Gastroesophageal sphincter (tissue), 3 donors: ENCODE measurements around the gene STK33.

Experiments
- EP300 ChIP-seq: sonication (generic); formaldehyde crosslinking; IDR thresholded peaks from one replicate; pipeline ENCODE4 v1.6.1; 2017; ENCODE audit warnings: antibody characterized with exemption, mild to moderate bottlenecking
- POLR2A ChIP-seq, 2 donors: fragments of 450-650 bp; IDR thresholded peaks; one replicate each; pipeline ENCODE4 v1.6.1; 2017; ENCODE audit warnings: antibody characterized with exemption in 2 of 2, mild to moderate bottlenecking in 2 of 2, moderate library complexity in 1 of 2
- POLR2AphosphoS5 ChIP-seq: sonication (generic); formaldehyde crosslinking; IDR thresholded peaks from one replicate; pipeline ENCODE4 v1.6.1; 2017; ENCODE audit warnings: antibody characterized with exemption
- TF ChIP-seq, protein P1 (sequence below), 4 experiments: fragments of 200-600 bp in 2 of 4; fragments of 450-650 bp in 2 of 4; sonication (generic) in 1 of 4; IDR thresholded peaks; one replicate each; pipeline ENCODE4 v1.5.1; 2017 to 2019; ENCODE audit warnings: antibody characterized with exemption in 4 of 4, mild to moderate bottlenecking in 2 of 4, moderate library complexity in 2 of 4

DNA sequence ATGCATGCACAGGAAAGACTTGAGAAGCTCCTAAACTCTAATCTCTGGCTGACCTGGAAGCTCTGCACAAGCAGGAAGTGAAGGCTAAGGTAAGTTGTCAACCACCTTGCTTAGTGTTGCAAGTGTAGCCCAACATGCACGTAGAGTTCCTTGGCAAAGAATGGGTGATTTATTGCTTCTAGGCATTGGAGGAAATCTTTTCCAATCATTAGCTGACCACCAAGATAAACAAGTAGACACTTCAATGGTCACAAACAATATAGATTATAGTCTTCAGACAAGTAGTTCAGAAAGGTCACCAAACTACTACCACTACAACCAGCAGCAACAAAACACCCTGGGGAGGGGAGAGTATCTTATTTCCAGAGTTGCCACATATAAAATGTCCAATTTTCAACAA, 105.6 kb downstream of the STK33 start:
- TF ChIP-seq, protein P1, sequence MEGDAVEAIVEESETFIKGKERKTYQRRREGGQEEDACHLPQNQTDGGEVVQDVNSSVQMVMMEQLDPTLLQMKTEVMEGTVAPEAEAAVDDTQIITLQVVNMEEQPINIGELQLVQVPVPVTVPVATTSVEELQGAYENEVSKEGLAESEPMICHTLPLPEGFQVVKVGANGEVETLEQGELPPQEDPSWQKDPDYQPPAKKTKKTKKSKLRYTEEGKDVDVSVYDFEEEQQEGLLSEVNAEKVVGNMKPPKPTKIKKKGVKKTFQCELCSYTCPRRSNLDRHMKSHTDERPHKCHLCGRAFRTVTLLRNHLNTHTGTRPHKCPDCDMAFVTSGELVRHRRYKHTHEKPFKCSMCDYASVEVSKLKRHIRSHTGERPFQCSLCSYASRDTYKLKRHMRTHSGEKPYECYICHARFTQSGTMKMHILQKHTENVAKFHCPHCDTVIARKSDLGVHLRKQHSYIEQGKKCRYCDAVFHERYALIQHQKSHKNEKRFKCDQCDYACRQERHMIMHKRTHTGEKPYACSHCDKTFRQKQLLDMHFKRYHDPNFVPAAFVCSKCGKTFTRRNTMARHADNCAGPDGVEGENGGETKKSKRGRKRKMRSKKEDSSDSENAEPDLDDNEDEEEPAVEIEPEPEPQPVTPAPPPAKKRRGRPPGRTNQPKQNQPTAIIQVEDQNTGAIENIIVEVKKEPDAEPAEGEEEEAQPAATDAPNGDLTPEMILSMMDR (IDR thresholded peaks at IDR 0.05), result no peak
- TF ChIP-seq POLR2AphosphoS5, result no peak
- TF ChIP-seq POLR2A (IDR thresholded peaks at IDR 0.05), result no peak
- TF ChIP-seq EP300, result no peak
